Measurements from ENCODE around the gene NOTCH3. TPM values are rescaled to one million over a fixed set of nuclear protein-coding genes. Genes with fewer than 3 reads are reported as not detected.
A peak's percentile ranks its signal among the peaks of the same experiment; 100 is the strongest.

NOTCH3 gene
- total and polyA plus RNA-seq, 2 of the 8 experiments (the other 6 are each of a cell fraction or from before 2014, with no cell fraction given), result 37.5 to 107 TPM

GRCh38 chr19:15238639-15239155 lies 37.9 kb upstream of the NOTCH3 start:
- no peak overlapping the region for H3K4ac ChIP-seq (replicated peaks; ENCODE audit: insufficient read length, low read depth, low read length)
- POLR2A ChIA-PET (ENCODE audit: partially characterized antibody), result interaction anchor here (0.6 to 3.9 kb wide), 4 partner anchors 11 to 114 kb away, joined by 3 to 21 read pairs (median 3); no protein-coding TSS in a partner anchor
- H2BK20ac ChIP-seq (ENCODE audit: low read length), result no peak overlapping the region
- WGBS, 2 experiments (ENCODE audit: extremely low coverage in 1 of 2, insufficient coverage in 1 of 2, insufficient read length in 1 of 2, insufficient replicate concordance in 2 of 2, low coverage in 1 of 2, low lambda C conversion rate in 2 of 2, missing lambda C conversion rate in 1 of 2), result 90% methylated on average over 14 of the region's 29 CpGs; no CpG with 5 or more reads in 1 of the 2 experiments
- no peak overlapping the region for H3K4me3 ChIP-seq (ENCODE audit: extremely low read depth in 1 of 4, insufficient read depth in 2 of 4, low read depth in 3 of 4, low read length in 4 of 4)
- TF ChIP-seq SP4 (IDR thresholded peaks at IDR 0.05; ENCODE audit: low read length) (no peak), BACH1 (IDR thresholded peaks at IDR 0.05; ENCODE audit: low read length) (no peak), SIRT6 (IDR thresholded peaks at IDR 0.05; ENCODE audit: low read length) (no peak), ATF2 (IDR thresholded peaks at IDR 0.05; ENCODE audit: low read length) (no peak), CTCF (IDR thresholded peaks at IDR 0.05; ENCODE audit: control extremely low read depth in 1 of 3, insufficient read depth in 1 of 3, low read depth in 1 of 3, low read length in 3 of 3) (peak; percentile 11 to 21 (median 17); a peak in 3 of 4 replicates)
- no peak overlapping the region for H4K91ac ChIP-seq (replicated peaks; ENCODE audit: insufficient read length, low read length)
- H3K18ac ChIP-seq (ENCODE audit: extremely low read depth, low read length), result no peak overlapping the region
- DNase-seq (ENCODE audit: low read depth in 1 of 2, low spot score in 2 of 2) (no peak), FAIRE-seq (no peak)
- H3K4me2 ChIP-seq (ENCODE audit: insufficient read depth in 1 of 2, low read depth in 2 of 2, low read length in 2 of 2), result no peak overlapping the region
- H3K27me3 ChIP-seq (replicated peaks in 1 of 4; ENCODE audit: control insufficient read depth in 3 of 4, extremely low read depth in 1 of 4, insufficient read depth in 3 of 4, low read length in 3 of 4), result no peaks in the 10 kb centered on the region
- peaks cover 25 to 50% (median 41%) of the 10 kb centered on the region in 4 experiments for H3K36me3 ChIP-seq (ENCODE audit: control insufficient read depth in 2 of 4, insufficient read depth in 4 of 4, low read length in 3 of 4)
- no peak overlapping the region for H3K23ac ChIP-seq (ENCODE audit: insufficient read length)
- no peak overlapping the region for H3K9ac ChIP-seq (replicated peaks in 1 of 4; ENCODE audit: extremely low read depth in 1 of 4, low read depth in 3 of 4, low read length in 3 of 4)
- H3K79me2 ChIP-seq (ENCODE audit: control insufficient read depth in 1 of 2, insufficient read depth in 2 of 2, low read length in 2 of 2), result no peaks in the 10 kb centered on the region
- CTCF ChIA-PET (ENCODE audit: partially characterized antibody), result interaction anchor here (0.9 to 8.9 kb wide), 10 partner anchors 9 to 146 kb away, joined by 3 to 81 read pairs (median 3); no protein-coding TSS in a partner anchor
- H3K9me3 ChIP-seq (ENCODE audit: insufficient read depth in 2 of 2, low read depth in 1 of 2, low read length in 1 of 2), result no peaks in the 10 kb centered on the region
- H4K5ac ChIP-seq (ENCODE audit: insufficient read length, low read depth, low read length), result no peak overlapping the region
- peak overlapping the region; percentile 25; the same call in 1 of the 2 replicates for H4K8ac ChIP-seq (ENCODE audit: extremely low read depth, insufficient read depth, low read length)
- no peak overlapping the region for H2AFZ ChIP-seq (ENCODE audit: low read length)
- H2BK12ac ChIP-seq (ENCODE audit: low read depth, low read length), result no peak overlapping the region
- no peak overlapping the region for H2BK15ac ChIP-seq (ENCODE audit: low read length)
- H2BK120ac ChIP-seq (replicated peaks; ENCODE audit: low read depth, low read length), result no peak overlapping the region
- H4K20me1 ChIP-seq (replicated peaks in 1 of 2; ENCODE audit: control insufficient read depth in 1 of 2, insufficient read depth in 2 of 2, low read length in 2 of 2), result peaks cover 2 to 26% of the 10 kb centered on the region in 2 experiments
- H3K14ac ChIP-seq (ENCODE audit: insufficient read length), result no peak overlapping the region
- H3K27ac ChIP-seq (ENCODE audit: low read depth, low read length), result no peak overlapping the region
- peaks cover 0 to 2% (median 0%) of the 10 kb centered on the region in 4 experiments; a peak in 1 of 7 replicates for H3K4me1 ChIP-seq (replicated peaks in 1 of 4; ENCODE audit: control insufficient read depth in 3 of 4, insufficient read depth in 4 of 4, low read length in 3 of 4)
- no peak overlapping the region for H3K56ac ChIP-seq (replicated peaks; ENCODE audit: insufficient read length, low read depth, low read length)
- no peaks in the 10 kb centered on the region for H3K79me1 ChIP-seq (ENCODE audit: low read depth, low read length)
- H2BK5ac ChIP-seq (ENCODE audit: low read depth, low read length), result no peak overlapping the region
- no peaks in the 10 kb centered on the region for H3K23me2 ChIP-seq (ENCODE audit: low read depth, low read length)
- H2AK5ac ChIP-seq (ENCODE audit: low read depth, low read length), result no peak overlapping the region

Measured in H1 (cell line).